ENCODE results near the gene R3HDM4.

The R3HDM4 gene

GRCh38 chr19:917323-918151 is 4.5 kb upstream of the R3HDM4 start, which contains the start of gene KISS1R:
Gene KISS1R (plus strand): TSS chr19:917333. CDS start chr19:917503, 170 bp downstream.
- DNase-seq (ENCODE audit: low read depth, low spot score), result no peak

GRCh38 chr19:916645-917322 is 3.8 kb upstream of the R3HDM4 start:
- DNase-seq (ENCODE audit: low read depth, low spot score), result no peak

DNA sequence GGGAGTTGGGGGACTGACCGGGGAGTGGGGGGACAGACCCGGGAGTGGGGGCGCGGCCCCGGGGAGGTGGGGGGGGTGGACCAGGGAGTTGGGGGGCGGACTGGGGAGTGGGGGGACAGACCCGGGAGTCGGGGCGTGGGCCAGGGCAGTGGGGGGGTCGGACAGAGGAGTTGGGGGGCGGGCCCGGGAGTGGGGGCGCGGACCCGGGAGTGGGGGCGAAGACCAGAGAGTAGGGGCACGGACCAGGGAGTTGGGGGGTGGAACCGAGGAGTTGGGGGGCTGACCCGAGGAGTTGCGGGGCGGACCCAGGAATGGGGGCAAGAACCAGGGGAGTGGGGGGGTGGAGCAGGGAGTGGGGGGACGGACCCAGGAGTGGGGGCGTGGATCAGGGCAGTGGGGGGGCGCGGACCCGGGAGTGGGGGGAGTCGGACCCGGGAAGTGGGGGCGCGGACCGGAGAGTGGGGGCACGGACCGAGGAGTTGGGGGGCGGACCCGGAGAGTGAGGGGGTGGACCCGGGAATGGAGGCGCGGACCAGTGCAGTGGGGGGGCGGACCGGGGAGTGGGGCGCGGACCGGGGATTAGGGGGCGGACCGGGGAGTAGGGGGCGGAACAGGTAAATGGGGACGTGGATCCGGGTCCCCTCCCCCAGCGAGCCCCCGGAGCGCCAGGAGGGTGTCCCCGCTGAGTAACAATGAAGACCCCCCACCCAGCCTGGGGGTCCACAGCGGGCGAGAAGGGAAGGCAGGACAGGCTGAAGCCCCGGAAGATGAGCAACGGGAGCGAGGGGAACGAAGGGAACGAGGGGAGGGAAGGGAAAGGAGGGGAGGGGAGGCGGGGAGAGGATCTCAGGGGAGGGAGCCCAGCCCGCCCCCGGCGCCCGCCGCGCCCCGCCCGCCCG is 589 bp downstream of the R3HDM4 start:
- no peak for DNase-seq (ENCODE audit: low read depth, low spot score)

DNA sequence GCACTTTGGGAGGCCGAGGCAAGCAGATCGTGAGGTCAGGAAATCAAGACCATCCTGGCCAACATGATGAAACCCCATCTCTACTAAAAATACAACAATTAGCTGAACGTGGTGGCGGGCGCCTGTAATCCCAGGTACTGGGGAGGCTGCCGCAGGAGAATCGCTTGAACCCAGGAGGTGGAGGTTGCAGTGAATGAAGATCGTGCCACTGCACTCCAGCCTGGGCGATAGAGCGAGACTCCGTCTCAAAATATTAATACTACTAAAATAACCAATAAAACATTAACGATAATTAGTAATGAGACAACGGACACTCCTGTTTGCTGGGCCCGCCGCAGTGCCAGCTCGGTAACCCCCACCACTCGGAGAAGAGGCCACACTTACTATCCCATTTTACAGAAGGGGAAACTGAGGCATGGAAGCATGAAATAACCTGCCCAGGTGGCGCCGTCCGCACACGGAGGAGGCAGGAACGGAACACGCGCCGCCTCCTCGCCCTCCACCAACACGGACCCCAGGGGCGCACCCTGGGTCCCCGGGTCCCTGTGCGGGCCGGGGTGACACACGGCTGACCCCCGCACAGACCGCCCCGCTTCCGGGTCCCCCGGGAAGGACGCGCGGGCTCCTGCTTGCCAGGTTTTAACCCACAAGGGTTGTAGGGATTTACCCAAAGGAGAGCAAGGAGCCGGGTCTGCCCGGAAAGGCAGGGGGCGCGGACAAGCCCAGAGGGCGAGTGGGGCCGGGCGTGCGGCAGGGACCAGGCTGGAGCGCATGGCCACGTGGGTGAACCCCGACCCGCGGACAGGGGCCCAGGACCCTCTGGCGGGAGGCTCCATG is 1.6 kb downstream of the R3HDM4 start:
- DNase-seq (ENCODE audit: low read depth, low spot score), result no peak

DNA sequence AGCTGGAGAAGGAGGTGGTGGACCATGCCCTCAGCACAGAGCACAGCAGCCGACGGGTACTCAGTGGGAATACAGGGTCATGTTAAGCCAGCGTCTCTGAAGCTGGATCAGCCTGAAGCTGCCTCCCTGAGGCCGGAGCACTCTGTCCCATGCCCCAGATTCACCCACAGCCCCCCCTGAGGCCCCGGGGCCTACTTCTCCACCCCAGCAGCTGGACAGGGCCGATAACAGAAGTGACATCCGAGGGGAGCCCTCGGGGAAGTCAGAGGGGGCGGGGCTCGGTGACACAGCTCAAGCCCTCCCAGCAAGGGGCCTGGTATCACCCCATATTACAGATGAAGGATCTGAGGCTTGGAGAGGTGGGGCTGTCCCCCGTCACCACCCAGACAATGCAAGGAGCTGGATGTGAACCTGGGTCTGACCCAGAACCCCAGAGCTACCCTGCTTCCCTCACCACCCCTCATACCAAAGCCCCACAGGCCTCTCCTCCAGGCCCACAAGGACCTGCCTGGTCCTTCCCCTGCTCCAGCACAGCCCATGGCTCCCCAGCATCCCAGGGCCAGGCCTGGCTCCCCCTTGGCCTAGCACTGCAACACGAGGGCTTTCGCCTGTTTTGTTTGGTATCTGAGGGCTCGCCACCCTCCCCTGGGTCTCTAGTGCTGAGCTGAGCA is 5.7 kb downstream of the R3HDM4 start:
- no peak for DNase-seq (ENCODE audit: low read depth, low spot score)

GRCh38 chr19:906480-906879 is 6.5 kb downstream of the R3HDM4 start:
- no peak for DNase-seq (ENCODE audit: low read depth, low spot score)

GRCh38 chr19:904545-904944 is 8.5 kb downstream of the R3HDM4 start:
- no peak for DNase-seq (ENCODE audit: low read depth, low spot score)

- no peak for DNase-seq (ENCODE audit: low read depth, low spot score)
Measured at GRCh38 chr19:903266-903797, 9.7 kb downstream of the R3HDM4 start.

DNA sequence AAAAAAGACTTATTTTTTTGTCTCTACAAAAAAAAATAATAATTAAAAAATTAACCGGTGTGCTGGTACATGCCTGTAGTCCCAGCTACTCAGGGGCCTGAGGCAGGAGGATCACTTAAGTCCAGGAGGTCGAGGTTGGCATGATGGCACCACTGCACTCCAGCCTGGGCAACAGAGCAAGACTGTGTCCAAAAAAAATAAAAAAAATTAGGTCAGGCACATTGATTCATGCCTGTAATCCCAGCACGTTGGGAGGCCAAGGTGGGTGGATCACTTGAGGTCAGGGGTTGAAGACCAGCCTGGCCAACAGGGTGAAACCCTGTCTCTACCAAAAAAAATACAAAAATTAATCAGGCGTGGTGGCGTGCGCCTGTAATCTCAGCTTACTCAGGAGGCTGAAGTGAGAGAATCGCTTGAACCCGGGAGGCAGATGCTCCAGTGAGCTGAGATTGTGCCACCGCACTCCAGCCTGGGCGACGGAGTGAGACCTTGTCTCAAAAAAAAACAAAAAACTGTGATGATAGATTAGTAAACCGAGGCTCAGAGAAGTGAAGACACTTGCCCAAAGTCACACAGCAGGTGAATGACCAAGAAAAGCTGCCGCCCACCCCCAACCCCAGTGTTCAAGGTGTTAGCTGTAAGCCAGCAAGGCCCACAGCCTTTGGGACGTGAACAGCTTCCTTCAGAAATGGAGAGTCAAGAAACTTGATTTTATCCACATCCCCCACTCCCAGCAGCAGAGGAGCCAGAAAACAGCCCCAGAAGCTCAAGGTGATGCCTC is 10.4 kb downstream of the R3HDM4 start:
- DNase-seq (ENCODE audit: low read depth, low spot score), result no peak

DNA sequence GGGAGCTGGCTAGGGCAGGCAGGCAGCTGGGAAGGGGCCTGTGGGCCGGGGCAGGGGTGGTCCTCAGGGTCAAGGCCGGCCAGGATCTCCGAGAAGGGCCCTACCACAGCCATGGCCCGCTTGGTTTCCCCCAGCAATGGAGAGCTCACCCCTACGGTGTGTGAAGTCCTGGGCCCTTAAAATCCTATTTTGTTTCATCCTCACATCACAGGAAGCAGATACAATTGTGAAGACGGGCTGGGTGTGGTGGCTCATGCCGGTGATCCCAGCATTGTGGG is 11.0 kb downstream of the R3HDM4 start:
- no peak for DNase-seq (ENCODE audit: low read depth, low spot score)

DNA sequence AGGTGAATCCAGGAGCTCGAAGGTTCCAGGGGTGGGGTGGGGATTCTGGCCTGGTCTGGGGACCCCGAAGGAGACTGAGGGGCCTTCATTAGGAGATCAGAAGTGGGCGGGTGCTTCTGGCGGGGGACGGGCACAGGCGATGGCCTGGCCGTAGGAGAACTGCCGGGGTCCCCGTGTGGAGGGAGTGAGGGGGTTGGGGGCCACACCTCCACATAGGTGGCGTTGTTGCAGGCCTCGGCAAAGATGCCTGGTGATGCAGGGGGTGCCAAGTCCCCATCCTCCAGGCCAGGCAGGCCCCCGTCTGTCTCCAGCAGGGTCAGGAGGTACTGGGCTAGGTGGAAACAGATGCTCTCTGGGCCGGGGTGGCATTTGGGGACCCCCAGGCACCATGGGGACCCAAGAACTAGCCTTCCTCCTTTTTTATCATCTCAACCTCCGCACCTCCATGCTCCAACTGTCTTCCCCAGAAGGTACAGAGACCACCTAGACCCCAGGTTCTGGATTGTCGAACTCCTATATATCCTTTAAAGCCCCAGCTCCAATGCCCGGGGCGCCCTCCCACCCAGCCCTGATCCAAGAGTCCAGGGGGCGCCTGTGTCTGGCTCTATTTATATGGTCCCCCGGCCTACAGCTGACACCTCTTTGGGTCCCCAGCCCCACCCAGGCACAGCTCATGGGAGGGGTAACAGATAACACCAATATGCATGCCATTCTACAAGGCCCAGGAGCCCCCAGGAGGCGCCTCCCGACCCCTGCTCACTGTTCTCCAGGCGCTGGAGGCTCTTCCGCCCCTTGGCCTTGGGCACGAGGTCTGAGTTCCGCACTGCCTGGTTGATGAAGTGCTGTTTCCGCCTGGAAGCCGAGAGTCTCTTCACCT is 11.6 kb downstream of the R3HDM4 start:
- no peak for DNase-seq (ENCODE audit: low read depth, low spot score)

GRCh38 chr19:900302-901111 is 12.5 kb downstream of the R3HDM4 start:
- no peak for DNase-seq (ENCODE audit: low read depth, low spot score)

DNA sequence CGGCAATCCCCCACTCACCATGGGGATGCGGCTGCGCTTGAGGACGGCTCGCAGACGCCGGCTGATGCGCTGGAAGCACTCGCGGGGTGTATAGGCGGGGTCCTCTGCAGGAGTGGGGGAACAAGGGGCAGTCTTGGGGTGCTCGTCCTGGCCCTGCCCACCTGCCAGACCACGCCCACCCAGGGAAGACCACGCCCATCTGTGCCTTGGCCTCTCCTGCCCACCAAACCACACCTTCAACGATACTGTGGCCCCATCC is 13.0 kb downstream of the R3HDM4 start:
- DNase-seq (ENCODE audit: low read depth, low spot score), result no peak

- DNase-seq (ENCODE audit: low read depth, low spot score), result no peak
Measured at GRCh38 chr19:899336-900042, 13.5 kb downstream of the R3HDM4 start.

DNA sequence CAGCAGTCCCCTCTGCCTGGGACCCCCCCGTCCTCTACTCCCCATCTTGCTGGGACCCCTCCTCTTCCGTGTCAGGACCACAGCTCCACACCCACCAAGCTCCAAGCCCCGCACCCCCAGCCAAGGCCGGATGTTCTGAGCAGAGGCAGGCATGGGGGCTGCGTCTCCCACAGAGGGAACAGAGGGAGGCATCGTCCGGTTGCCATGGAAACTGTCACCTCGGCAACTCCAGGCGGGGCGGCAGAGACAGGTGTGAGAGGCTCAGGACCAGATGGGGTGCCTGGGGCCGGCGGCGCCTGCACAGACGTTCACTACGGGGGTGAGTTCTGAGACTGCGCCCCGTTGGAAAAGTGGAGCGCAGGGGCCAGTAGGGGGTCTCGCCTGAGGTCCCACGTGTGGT is 14.4 kb downstream of the R3HDM4 start:
- DNase-seq (ENCODE audit: low read depth, low spot score), result no peak

- no peak for DNase-seq (ENCODE audit: low read depth, low spot score)
Measured at GRCh38 chr19:897442-898039, 15.5 kb downstream of the R3HDM4 start.

DNA sequence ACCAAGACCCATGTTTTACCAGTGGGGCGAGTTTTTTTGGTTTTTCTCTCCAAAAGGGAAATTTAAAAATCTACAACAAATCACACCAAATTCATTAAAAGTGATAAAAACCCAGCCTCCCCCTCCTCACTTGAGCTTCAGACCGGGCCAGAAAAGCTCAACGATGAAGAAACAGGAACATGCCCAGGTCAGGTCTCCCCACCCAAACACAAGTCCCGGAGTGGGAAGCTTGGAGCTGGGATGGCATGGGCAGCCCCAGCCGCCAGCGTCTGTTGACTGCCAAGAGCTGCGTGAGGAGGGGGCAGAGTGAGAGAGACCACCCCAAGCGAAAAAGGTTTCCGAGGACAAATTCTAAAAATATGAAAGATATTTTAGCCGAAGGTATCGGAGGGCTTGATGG is 16.0 kb downstream of the R3HDM4 start:
- no peak for DNase-seq (ENCODE audit: low read depth, low spot score)
